GM21529 (cell line): ENCODE data around the gene PRKCE.
"Not testable (repeated sequence)": the region's sequence is repeated elsewhere in the genome, so short reads cannot be mapped to it uniquely, and the experiment has no call there.

Experiments
- ATAC-seq: cut with Tn5 transposase; IDR thresholded peaks from one replicate; pipeline ENCODE4 v1.9.1; 2021; ENCODE audit not compliant: unreplicated experiment

PRKCE gene

GRCh38 chr2:45695480-45696007, 44.1 kb downstream of the PRKCE start:
- peak; percentile 48 for ATAC-seq

GRCh38 chr2:45696708-45697107, 45.2 kb downstream of the PRKCE start:
- ATAC-seq: no peak

- ATAC-seq: no peak
These were observed 45.7 kb downstream of the PRKCE start for GRCh38 chr2:45697190-45697589.

GRCh38 chr2:45698554-45698953, 47.1 kb downstream of the PRKCE start:
- ATAC-seq: no peak

- ATAC-seq: peak; percentile 58
These were observed 47.7 kb downstream of the PRKCE start for GRCh38 chr2:45699032-45699658.

GRCh38 chr2:45700407-45701013, 49.0 kb downstream of the PRKCE start:
- ATAC-seq: no peak

GRCh38 chr2:45705233-45705632, 53.8 kb downstream of the PRKCE start:
- ATAC-seq: no peak

GRCh38 chr2:45706033-45706432, 54.6 kb downstream of the PRKCE start:
- ATAC-seq: no peak

- ATAC-seq: no peak
These were observed 55.5 kb downstream of the PRKCE start for GRCh38 chr2:45707006-45707405.

GRCh38 chr2:45707661-45708060, 56.2 kb downstream of the PRKCE start:
- ATAC-seq: no peak

GRCh38 chr2:45708501-45708900, 57.0 kb downstream of the PRKCE start:
- no peak for ATAC-seq

GRCh38 chr2:45709137-45709536, 57.7 kb downstream of the PRKCE start:
- ATAC-seq: no peak

- ATAC-seq: no peak
These were observed 59.0 kb downstream of the PRKCE start for GRCh38 chr2:45710468-45710867.

- no peak for ATAC-seq
These were observed 59.7 kb downstream of the PRKCE start for GRCh38 chr2:45711224-45711623.

- ATAC-seq: no peak
These were observed 61.1 kb downstream of the PRKCE start for GRCh38 chr2:45712570-45712969.

GRCh38 chr2:45713136-45713535, 61.7 kb downstream of the PRKCE start:
- no peak for ATAC-seq

- peak; percentile 45 for ATAC-seq
These were observed 62.1 kb downstream of the PRKCE start for GRCh38 chr2:45713591-45713990.

GRCh38 chr2:45714679-45715078, 63.2 kb downstream of the PRKCE start:
- ATAC-seq: no peak

GRCh38 chr2:45715601-45716379, 64.3 kb downstream of the PRKCE start:
- ATAC-seq: no peak

- ATAC-seq: not testable (repeated sequence)
These were observed 65.0 kb downstream of the PRKCE start for GRCh38 chr2:45716432-45716831.

- ATAC-seq: no peak
These were observed 65.4 kb downstream of the PRKCE start for GRCh38 chr2:45716915-45717314.

- no peak for ATAC-seq
These were observed 68.7 kb downstream of the PRKCE start for GRCh38 chr2:45720210-45720609.
